ENCODE data around the gene GKN2.

The GKN2 gene

DNA sequence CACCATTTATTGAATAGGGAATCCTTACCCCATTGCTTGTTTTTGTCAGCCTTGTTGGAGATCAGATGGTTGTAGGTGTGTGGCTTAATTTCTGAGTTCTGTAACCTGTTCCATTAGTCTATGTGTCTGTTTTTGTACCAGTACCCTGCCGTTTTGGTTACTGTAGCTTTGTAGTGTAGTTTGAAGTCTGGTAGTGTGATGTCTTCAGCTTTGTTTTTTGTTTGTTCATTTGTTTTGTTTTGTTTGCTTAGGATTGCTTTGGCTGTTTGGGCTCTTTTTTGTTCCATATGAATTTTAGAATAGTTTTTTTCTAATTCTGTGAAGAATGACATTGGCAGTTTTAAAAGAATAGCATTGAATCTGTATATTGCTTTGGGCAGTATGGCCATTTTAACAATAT, 12.7 kb downstream of the GKN2 start:
- no peak for TF ChIP-seq GATA3 (IDR thresholded peaks at IDR 0.05; ENCODE audit: low read depth, low read length)
- no peak for TF ChIP-seq GATA2 (IDR thresholded peaks at IDR 0.05; ENCODE audit: low read depth, low read length)

DNA sequence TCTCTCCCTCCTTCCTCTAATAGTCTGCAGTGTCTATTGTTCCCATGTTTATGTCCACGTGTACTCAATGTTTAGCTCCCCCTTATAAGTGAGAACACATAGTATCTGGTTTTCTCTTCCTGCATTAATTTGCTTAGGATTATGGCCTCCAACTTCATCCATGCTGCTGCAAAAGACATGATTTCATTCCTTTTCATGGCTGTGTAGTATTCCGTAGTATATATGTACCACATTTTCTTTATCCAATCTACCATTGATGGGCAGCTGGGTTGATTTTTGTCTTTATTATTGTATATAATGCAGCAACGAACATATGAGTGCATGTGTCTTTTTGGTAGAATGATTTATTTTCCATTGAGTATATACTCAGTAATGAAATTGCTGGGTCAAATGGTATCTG, 13.8 kb downstream of the GKN2 start:
- TF ChIP-seq GATA3 (IDR thresholded peaks at IDR 0.05; ENCODE audit: low read depth, low read length), result no peak

DNA sequence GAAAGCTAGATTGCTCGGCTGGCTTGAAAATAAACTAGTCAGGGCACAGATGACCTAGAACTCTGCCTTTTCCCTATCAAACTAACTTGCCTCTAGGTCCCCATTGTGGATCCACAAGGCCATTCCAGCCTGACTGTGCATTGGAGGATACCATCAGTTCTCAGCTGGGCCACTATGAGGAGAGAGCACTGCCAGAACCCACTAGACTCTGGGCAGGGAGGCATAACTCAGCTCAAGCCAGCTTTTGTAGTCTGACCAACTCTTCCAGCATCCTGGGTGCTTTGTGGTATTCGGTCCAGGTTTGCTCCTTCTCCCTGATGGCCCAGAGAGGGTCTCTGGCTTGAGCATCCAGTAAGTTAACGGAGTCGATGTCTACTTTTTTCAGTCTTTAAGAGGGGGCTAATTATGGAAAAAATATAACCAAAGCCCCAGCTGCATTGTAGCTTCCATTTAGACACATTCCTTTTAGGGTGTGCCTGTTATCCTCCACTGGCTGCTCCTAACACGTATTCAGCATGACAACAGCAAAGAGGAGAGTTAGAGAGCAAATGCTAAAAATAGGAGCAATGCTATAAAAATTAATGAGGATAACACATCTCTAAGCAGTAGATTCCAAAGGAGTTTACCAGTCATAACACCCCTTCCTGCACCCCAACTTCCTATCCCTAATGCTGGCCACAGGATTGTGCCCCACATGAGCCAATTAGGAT, 15.2 kb downstream of the GKN2 start:
- TF ChIP-seq GATA3 (IDR thresholded peaks at IDR 0.05; ENCODE audit: low read depth, low read length) (no peak), GATA2 (IDR thresholded peaks at IDR 0.05; ENCODE audit: low read depth, low read length) (no peak)

DNA sequence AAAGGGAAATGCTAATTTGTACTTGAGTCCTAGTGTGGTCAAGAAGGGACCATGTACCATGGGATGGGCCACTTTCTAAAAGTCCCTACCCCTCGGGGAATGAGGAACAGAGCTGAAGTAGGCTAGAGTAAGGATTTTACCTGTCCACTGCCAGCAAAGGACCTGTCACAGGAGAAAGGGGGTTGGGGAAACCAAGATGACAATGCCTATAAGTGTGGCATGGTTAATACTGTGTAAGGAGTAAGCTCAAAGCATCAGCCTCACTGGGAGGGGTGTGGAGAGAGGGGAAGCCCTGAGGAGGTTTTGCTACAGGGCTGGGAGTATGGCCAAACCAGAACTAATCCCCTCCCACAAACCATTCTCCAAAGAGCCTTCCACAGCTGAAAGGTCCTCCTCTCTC, 15.8 kb downstream of the GKN2 start:
- TF ChIP-seq GATA2 (IDR thresholded peaks at IDR 0.05; ENCODE audit: low read depth, low read length) (no peak), GATA3 (IDR thresholded peaks at IDR 0.05; ENCODE audit: low read depth, low read length) (no peak)

DNA sequence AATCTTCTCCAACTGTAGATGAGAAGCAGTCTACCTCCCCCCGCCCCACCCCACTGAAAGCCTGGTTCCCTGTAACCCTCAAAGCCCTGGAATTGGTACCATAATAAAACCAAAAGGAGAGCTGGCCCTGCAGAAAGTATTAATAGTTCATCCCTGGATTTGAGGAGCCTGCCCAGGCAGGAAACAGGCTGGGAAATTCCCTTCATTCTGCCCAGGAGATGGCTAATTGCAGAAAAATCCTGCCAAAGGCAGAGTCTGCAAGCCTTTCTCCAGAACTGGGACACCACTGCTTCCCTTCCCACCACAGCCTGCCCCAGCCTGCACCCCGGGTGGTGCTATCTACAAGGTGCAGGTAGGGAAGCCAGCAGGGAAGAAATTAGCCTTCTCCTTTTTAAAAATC, 16.3 kb downstream of the GKN2 start:
- no peak for TF ChIP-seq GATA2 (IDR thresholded peaks at IDR 0.05; ENCODE audit: low read depth, low read length)
- no peak for TF ChIP-seq GATA3 (IDR thresholded peaks at IDR 0.05; ENCODE audit: low read depth, low read length)

DNA sequence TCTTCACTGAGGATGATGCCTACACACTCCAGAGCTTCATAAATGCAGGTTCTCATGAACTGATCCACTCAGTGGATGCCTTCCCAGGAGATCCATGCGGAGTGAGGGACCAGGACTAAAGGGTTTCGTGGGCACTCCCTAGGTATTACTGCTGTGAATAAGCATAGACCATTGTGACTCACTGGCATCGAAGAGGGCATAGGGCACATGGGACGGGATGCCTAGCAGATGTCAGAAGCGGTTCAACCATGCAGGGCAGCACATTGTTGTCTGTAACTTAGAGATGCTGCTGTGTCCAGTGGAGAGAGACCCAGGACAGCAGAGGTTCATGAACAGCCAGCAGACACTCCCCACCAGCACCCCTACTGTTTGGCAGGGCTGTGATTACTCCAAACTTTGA, 17.2 kb downstream of the GKN2 start:
- TF ChIP-seq GATA2 (IDR thresholded peaks at IDR 0.05; ENCODE audit: low read depth, low read length) (no peak), GATA3 (IDR thresholded peaks at IDR 0.05; ENCODE audit: low read depth, low read length) (no peak)

DNA sequence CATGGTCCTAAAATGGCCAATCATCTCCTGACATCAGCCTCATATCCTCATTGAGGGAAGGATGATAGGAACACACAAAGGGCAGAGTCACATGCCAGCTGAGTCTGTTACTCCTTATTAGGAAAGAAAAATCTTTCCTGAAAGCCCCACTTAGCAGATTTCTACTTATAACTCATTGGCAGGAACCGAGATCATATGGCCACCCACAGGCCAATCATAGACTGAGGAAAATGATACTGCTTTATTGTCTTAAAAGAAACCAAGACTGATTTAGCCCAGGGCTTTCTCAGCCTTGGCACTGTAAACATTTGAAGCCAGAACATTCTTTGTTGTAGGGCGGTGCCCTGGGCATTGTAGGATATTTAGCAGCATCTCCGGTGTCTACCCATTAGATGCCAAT, 18.7 kb downstream of the GKN2 start:
- TF ChIP-seq GATA2 (IDR thresholded peaks at IDR 0.05; ENCODE audit: low read depth, low read length), result no peak
- TF ChIP-seq GATA3 (IDR thresholded peaks at IDR 0.05; ENCODE audit: low read depth, low read length), result no peak

DNA sequence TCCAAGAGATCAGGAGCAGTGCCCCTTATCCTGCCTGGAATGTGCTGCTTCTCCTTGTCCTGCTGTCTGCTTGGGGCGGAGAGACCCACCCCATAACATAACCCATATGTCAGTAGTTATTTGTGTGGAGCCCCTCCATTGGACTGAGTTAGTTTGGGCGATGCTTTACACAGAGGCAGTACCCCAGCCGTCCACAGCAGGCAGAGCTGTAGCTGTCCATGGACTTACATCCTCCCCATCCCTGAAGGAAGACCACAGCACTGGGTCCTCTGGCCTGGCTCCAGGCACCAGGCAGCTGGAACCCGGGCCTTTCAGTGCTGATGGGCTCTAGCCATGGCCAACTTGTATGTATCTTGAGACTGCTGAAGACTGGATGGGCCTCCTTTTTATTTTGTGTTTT, 20.3 kb downstream of the GKN2 start:
- TF ChIP-seq GATA3 (IDR thresholded peaks at IDR 0.05; ENCODE audit: low read depth, low read length), result no peak
- TF ChIP-seq GATA2 (IDR thresholded peaks at IDR 0.05; ENCODE audit: low read depth, low read length), result no peak

DNA sequence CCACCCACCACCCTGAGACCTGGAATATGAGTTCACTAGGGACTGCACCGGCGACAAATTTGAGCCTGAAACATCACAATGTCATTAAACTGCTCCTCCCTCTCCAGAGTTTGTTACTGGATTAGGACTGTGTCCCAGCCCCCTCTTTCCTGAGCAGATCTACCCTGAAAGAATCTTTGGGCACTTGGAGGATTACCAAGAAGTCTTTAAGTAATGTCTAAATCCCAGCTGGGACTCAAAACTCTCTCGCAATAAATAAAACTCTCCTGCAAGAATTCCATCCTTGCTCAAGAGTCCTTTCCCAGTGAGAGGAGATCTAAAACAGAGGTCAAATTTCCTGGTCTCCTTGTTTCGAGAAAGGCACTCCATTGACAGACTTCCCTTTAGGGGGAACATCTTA, 20.9 kb downstream of the GKN2 start:
- TF ChIP-seq GATA2 (IDR thresholded peaks at IDR 0.05; ENCODE audit: low read depth, low read length) (no peak), GATA3 (IDR thresholded peaks at IDR 0.05; ENCODE audit: low read depth, low read length) (no peak)

DNA sequence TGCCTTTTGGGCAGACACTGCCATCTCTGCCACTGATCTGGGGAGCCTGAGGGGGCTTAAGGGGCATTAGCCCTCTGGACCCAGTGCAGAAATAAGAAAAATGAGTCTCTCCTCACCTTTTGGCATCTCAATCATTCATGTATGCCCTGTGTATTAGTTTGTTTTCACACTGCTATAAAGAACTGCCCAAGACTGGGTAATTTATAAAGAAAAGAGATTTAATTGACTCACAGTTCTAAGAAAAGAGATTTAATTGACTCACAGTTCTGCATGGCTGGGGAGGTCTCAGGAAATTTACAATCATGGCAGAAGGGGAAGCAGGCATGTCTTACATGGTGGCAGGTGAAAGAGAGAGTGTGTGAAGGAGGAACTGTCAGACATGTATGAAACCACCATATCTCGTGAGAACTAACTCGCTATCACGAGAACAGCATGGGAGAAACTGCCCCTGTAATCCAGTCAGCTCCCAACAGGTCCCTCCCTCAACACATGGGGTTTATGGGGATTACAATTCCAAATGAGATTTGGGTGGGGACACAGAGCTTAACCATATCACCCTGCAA, 21.5 kb downstream of the GKN2 start:
- no peak for TF ChIP-seq GATA2 (IDR thresholded peaks at IDR 0.05; ENCODE audit: low read depth, low read length)
- TF ChIP-seq GATA3 (IDR thresholded peaks at IDR 0.05; ENCODE audit: low read depth, low read length), result no peak

DNA sequence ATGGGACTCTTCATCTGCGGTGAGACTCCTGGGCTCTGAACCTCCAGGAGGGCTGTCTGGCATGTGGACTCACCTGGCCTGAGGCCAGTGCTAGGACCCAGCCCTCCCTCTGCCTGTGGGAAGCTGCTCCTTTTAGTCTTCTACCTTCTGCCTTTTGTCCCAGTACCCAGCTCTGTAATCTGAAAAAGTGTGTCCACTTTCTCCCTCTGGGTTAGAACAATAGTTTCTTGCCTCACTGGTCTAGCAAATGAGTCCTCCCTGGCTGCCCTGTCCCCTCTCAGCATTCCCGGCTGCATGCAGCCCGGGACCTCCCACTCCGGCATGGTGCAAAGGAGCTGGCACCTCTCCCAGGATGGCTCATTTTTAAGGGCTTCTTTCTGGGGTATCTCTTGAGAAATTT, 25.9 kb downstream of the GKN2 start:
- TF ChIP-seq GATA2 (IDR thresholded peaks at IDR 0.05; ENCODE audit: low read depth, low read length) (no peak), GATA3 (IDR thresholded peaks at IDR 0.05; ENCODE audit: low read depth, low read length) (no peak)

DNA sequence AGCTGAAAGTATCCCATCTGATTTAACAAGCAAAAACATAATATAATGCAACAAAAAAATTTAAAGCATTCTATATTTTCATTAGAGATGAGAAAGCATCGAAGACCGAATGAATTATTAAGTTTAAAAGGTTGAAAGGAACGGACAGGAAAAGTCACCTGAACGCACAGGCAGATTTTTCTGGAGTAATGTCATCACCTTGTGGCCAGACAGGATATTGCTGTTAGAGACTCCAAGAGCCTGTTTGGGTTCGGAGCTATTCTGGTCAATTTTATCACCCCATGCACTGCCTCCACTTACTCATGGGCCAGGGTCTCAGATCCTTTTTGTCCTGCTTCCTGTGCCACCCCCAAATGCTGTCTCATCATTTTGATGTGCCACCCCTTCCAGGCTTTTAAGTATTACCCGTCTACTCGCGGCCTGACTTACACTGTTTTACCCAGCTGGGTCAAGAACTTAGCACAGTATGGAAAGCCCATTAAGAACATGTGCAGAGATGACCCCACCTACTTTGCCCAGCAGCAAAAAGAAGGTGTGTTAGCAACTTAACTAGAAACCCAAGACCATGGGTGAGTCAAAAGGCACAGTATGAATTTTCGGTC, 27.3 kb downstream of the GKN2 start:
- no peak for TF ChIP-seq GATA3 (IDR thresholded peaks at IDR 0.05; ENCODE audit: low read depth, low read length)
- TF ChIP-seq GATA2 (IDR thresholded peaks at IDR 0.05; ENCODE audit: low read depth, low read length), result no peak

DNA sequence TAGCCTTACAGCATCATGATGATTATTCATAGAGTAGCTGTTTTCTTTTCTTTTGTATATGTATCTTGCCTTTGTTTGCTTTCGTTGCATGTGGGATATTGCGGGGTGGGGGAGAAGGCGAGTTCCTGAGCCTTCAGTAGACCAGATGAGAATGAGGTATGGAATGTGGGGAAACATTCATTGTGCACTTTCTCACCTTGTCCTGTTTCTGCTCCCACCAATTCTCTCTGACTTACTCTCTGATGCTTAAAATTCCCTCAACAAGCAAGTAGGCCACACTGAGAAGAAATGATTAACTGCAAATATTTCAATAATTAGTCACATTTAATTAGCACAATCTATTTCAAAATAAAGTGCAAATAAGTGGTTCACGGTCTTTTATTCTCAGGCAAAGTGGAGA, 31.0 kb downstream of the GKN2 start:
- TF ChIP-seq GATA3 (IDR thresholded peaks at IDR 0.05; ENCODE audit: low read depth, low read length) (no peak), GATA2 (IDR thresholded peaks at IDR 0.05; ENCODE audit: low read depth, low read length) (no peak)

DNA sequence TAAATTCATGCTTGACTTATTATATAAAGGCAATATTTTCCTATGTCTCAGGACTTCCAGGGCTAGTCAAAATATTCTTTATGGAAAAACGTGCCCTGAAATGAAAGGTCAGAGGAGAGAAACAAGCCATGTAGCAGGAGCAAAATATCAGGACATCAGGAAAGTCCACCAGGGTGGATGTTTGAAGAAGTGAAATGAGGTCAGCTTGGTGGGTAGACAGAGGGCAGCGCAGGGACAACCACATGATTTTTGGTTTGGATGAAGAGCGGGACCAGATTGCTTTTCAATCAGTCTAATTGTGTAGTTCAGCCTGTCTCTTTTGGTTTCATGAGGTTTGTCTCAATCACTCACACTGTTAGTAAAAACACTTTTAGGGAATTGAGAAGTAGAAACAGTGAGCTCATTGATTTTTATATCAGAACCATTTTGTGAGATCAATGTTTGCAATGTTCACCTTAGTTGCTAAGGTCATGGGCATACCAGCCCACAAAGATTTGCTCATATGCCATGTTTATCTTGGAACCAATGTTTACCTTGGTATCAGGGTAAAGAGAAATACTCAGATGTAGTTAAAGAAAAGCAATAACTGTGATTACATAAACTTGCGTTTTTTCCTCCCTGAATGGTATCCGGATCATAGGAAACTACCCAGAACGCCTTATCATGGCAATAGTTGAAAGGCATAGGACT, 32.1 kb downstream of the GKN2 start:
- TF ChIP-seq GATA3 (IDR thresholded peaks at IDR 0.05; ENCODE audit: low read depth, low read length) (no peak), GATA2 (IDR thresholded peaks at IDR 0.05; ENCODE audit: low read depth, low read length) (no peak)

DNA sequence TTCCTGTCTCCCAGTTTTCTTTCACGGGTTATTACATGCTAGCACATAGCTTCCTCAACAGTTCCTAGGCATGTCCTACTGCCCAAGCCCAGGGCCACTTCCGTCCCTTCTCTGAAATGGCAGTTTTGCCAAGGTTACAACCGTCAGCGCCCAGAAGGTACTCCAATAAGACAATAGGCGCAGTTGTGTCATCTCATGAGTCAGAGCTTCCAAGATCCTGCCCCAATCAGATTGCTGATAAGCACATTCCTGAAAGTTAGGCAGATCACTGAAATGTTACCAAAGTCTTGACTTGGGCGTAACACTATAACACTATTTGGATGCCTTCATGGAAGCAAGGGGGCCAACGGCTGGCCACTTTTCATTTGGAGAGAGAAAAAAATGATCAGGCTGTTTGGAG, 34.2 kb downstream of the GKN2 start:
- TF ChIP-seq GATA3 (IDR thresholded peaks at IDR 0.05; ENCODE audit: low read depth, low read length) (no peak), GATA2 (IDR thresholded peaks at IDR 0.05; ENCODE audit: low read depth, low read length) (no peak)

Measured in SH-SY5Y (cell line).